K562 (cell line): ENCODE data around the gene AMH. TPM values are rescaled to one million over a fixed set of nuclear protein-coding genes. Genes with fewer than 3 reads are reported as not detected.

ENCODE experiments used
- FOS ChIP-seq: IDR thresholded peaks from 3 replicates; pipeline ENCODE4 v1.6.1; 2011; ENCODE audit not compliant: insufficient read length; ENCODE audit errors: extremely low read depth
- FOXK2 ChIP-seq, 2 experiments: fragments of 450-650 bp; IDR thresholded peaks in 1 of 2; conservative IDR thresholded peaks in 1 of 2; 2 replicates each; pipeline ENCODE4 v1.6.1; 2016; ENCODE audit warnings: low read depth in 2 of 2, mild to moderate bottlenecking in 1 of 2
- PHF20 ChIP-seq: fragments of 450-650 bp; IDR thresholded peaks from 2 replicates; pipeline ENCODE4 v1.6.1; 2018; ENCODE audit not compliant: partially characterized antibody
- WHSC1 ChIP-seq: IDR thresholded peaks from one replicate; pipeline ENCODE4 v1.6.1; 2012; ENCODE audit warnings: low read length, control low read depth, inconsistent platforms
- ZBTB7A ChIP-seq: IDR thresholded peaks from 2 replicates; pipeline ENCODE4 v1.6.1; 2011; ENCODE audit warnings: low read depth, mild to moderate bottlenecking, low read length, moderate library complexity, borderline replicate concordance; ENCODE audit not compliant: control insufficient read depth
- ZFP36 ChIP-seq: fragments of 150-350 bp; IDR thresholded peaks from 2 replicates; pipeline ENCODE4 v1.6.1; 2018; ENCODE audit warnings: low read length, low read depth; ENCODE audit not compliant: partially characterized antibody
- ZKSCAN8 ChIP-seq: fragments of 200-800 bp; sonication (Bioruptor generic); IDR thresholded peaks from 2 replicates; pipeline ENCODE4 v1.6.1; 2016; ENCODE audit warnings: missing genetic modification characterization, missing compliant biosample characterization
- polyA plus RNA-seq, 8 experiments: library from polyadenylated mRNA; depleted of rRNA in 4 of 8; stranded (reverse) in 5 of 8; unstranded in 3 of 8; fragments of >200 nt; fragmentation: Nextera tagmentation in 2 of 8; fragmentation: Illumina TruSeq in 1 of 8; extraction: Ambion mirVana in 2 of 8; extraction: Trizol in 1 of 8; gene quantifications; 2 replicates each; pipeline versions ENCODE4 v1.2.1 to v1.2.3, GENCODE V29; 2011 to 2014; ENCODE audit warnings: inconsistent platforms in 1 of 8, missing spikeins in 1 of 8
- total RNA-seq, 7 experiments: library from RNA; depleted of rRNA in 6 of 7; stranded (reverse); fragments of >200 nt in 6 of 7; fragmentation: Illumina TruSeq in 2 of 7; extraction: Trizol in 2 of 7; gene quantifications; 2 replicates each; pipeline versions ENCODE4 v1.2.1 to v1.2.3, GENCODE V29; 2011 to 2021; ENCODE audit warnings: low replicate concordance in 1 of 7
- TF ChIP-seq, protein P1 (sequence below): sonication (generic); IDR thresholded peaks from 2 replicates; pipeline ENCODE4 v1.6.1; 2016

AMH gene
- total and polyA plus RNA-seq, 9 of the 15 experiments (the other 6 are each of a cell fraction or from before 2014, with no cell fraction given) = 0.29 to 27.4 (median 2.6) TPM; not detected in 2

DNA sequence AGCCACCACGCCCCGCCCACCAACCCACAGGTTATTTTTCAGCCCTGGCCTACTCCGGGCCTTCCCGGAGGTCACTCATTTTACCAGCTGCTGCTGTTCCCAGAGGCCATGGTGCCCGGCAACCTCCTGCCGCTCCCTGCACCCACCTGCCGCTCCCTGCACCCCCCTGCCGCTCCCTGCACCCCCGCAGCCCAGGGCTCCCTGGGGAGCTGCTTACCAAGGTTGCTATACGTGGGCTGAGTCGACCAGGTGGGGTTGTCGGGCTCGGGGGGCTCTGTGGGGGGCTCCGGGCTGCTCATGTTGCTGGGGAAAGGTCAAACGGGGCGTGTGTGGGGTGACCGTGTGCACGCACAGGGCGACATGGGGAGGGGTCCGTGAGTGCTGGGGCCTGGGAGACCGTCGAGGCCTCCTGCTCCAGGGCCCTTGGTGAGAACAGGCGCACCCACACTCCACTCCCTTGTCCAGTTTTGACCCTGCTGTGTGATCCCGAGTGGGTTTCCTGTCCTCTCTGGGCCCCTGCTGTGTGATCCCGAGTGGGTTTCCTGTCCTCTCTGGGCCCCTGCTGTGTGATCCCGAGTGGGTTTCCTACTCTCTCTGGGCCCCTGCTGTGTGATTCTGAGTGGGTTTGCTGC is 31.6 kb downstream of the AMH start (continued):
- TF ChIP-seq ZBTB7A = peak; percentile 53; the same call in 1 of the 2 replicates
- TF ChIP-seq PHF20 = no peak
- TF ChIP-seq ZKSCAN8 (CRISPR knock-in tag) = no peak
- TF ChIP-seq WHSC1 = no peak
- no peak for TF ChIP-seq FOXK2 (conservative IDR thresholded peaks at IDR 0.05 in 1 of 2, IDR thresholded peaks at IDR 0.05 in 1 of 2; ENCODE audit: low read depth in 2 of 2)
- TF ChIP-seq FOS = no peak
- TF ChIP-seq ZFP36 = peak; percentile 29
- TF ChIP-seq, protein P1, sequence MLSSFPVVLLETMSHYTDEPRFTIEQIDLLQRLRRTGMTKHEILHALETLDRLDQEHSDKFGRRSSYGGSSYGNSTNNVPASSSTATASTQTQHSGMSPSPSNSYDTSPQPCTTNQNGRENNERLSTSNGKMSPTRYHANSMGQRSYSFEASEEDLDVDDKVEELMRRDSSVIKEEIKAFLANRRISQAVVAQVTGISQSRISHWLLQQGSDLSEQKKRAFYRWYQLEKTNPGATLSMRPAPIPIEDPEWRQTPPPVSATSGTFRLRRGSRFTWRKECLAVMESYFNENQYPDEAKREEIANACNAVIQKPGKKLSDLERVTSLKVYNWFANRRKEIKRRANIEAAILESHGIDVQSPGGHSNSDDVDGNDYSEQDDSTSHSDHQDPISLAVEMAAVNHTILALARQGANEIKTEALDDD = no peak
